Liver (tissue), 9 donors: ENCODE data around the gene PDK4. TPM values are rescaled to one million over a fixed set of nuclear protein-coding genes. Genes with fewer than 3 reads are reported as not detected.

Experiments
- DNase-seq: peaks from one replicate; pipeline ENCODE4 v3.0.0-alpha.2; 2017; ENCODE audit warnings: low spot score
- H3K27ac ChIP-seq, 2 donors: one replicate each; pipeline ENCODE4 v1.7.0; 2013; ENCODE audit warnings: inconsistent platforms in 2 of 2, low read length in 2 of 2, control low read depth in 1 of 2, low read depth in 1 of 2, mild to moderate bottlenecking in 1 of 2
- H3K27me3 ChIP-seq, 4 donors: one replicate each; pipeline versions ENCODE4 v1.6.1 to v1.7.0; 2013; ENCODE audit warnings: low read length in 3 of 4, inconsistent platforms in 1 of 4, mild to moderate bottlenecking in 1 of 4, moderate library complexity in 1 of 4; ENCODE audit not compliant: control insufficient read depth in 4 of 4, insufficient read depth in 4 of 4
- H3K36me3 ChIP-seq, 4 donors: one replicate each; pipeline versions ENCODE4 v1.6.1 to v1.7.0; 2013; ENCODE audit warnings: low read length in 3 of 4, mild to moderate bottlenecking in 3 of 4, low read depth in 1 of 4, moderate library complexity in 1 of 4; ENCODE audit not compliant: control insufficient read depth in 4 of 4, insufficient read depth in 3 of 4
- H3K4me1 ChIP-seq, 4 donors: one replicate each; pipeline versions ENCODE4 v1.6.1 to v1.7.0; 2013; ENCODE audit warnings: low read length in 3 of 4, mild to moderate bottlenecking in 3 of 4, moderate library complexity in 1 of 4; ENCODE audit not compliant: control insufficient read depth in 4 of 4, insufficient read depth in 4 of 4
- H3K4me3 ChIP-seq, 3 donors: one replicate each; pipeline versions ENCODE4 v1.6.1 to v1.7.0; 2013; ENCODE audit warnings: low read length in 3 of 3, control low read depth in 1 of 3, low read depth in 1 of 3, mild to moderate bottlenecking in 1 of 3
- H3K9ac ChIP-seq, 2 donors: one replicate each; pipeline ENCODE4 v1.7.0; 2013; ENCODE audit warnings: low read length in 2 of 2, mild to moderate bottlenecking in 2 of 2, moderate library complexity in 2 of 2, control low read depth in 1 of 2, low read depth in 1 of 2
- H3K9me3 ChIP-seq, 4 donors: one replicate each; pipeline versions ENCODE4 v1.6.1 to v1.7.0; 2013; ENCODE audit warnings: low read length in 3 of 4; ENCODE audit not compliant: control insufficient read depth in 4 of 4
- ATF3 ChIP-seq: IDR thresholded peaks from 2 replicates; pipeline ENCODE4 v1.6.1; 2016; ENCODE audit warnings: antibody characterized with exemption
- CTCF ChIP-seq: fragments of 150-350 bp; IDR thresholded peaks from 2 replicates; pipeline ENCODE4 v1.5.1; 2017; ENCODE audit warnings: improper control_type of control experiment, low read depth, low read length; ENCODE audit not compliant: missing input control
- EGR1 ChIP-seq, 2 donors: IDR thresholded peaks; 2 replicates each; pipeline ENCODE4 v1.6.1; 2016 to 2018; ENCODE audit warnings: antibody characterized with exemption in 2 of 2, low read depth in 2 of 2
- FOXA1 ChIP-seq: IDR thresholded peaks from 2 replicates; pipeline ENCODE4 v1.6.1; 2016; ENCODE audit warnings: antibody characterized with exemption
- FOXA2 ChIP-seq: IDR thresholded peaks from 2 replicates; pipeline ENCODE4 v1.6.1; 2016; ENCODE audit warnings: antibody characterized with exemption
- GABPA ChIP-seq, 2 donors: IDR thresholded peaks in 1 of 2; conservative IDR thresholded peaks in 1 of 2; 2 replicates each; pipeline ENCODE4 v1.6.1; 2016; ENCODE audit warnings: antibody characterized with exemption in 2 of 2, mild to moderate bottlenecking in 1 of 2, moderate library complexity in 1 of 2
- HNF4A ChIP-seq, 2 donors: conservative IDR thresholded peaks; 2 replicates each; pipeline ENCODE4 v1.6.1; 2016; ENCODE audit warnings: antibody characterized with exemption in 2 of 2, mild to moderate bottlenecking in 2 of 2
- HNF4G ChIP-seq: IDR thresholded peaks from 2 replicates; pipeline ENCODE4 v1.6.1; 2016; ENCODE audit warnings: antibody characterized with exemption
- JUND ChIP-seq, 2 donors: IDR thresholded peaks; 2 replicates each; pipeline ENCODE4 v1.6.1; 2016; ENCODE audit warnings: antibody characterized with exemption in 2 of 2
- MAX ChIP-seq: IDR thresholded peaks from 2 replicates; pipeline ENCODE4 v1.6.1; 2016; ENCODE audit warnings: antibody characterized with exemption
- NR2F2 ChIP-seq: IDR thresholded peaks from 2 replicates; pipeline ENCODE4 v1.6.1; 2016; ENCODE audit warnings: antibody characterized with exemption
- RAD21 ChIP-seq, 2 donors: IDR thresholded peaks; 2 replicates each; pipeline ENCODE4 v1.6.1; 2016; ENCODE audit warnings: antibody characterized with exemption in 2 of 2, mild to moderate bottlenecking in 2 of 2
- REST ChIP-seq: IDR thresholded peaks from 2 replicates; pipeline ENCODE4 v1.6.1; 2016; ENCODE audit warnings: antibody characterized with exemption, mild to moderate bottlenecking
- RXRA ChIP-seq, 2 donors: IDR thresholded peaks; 2 replicates each; pipeline ENCODE4 v1.6.1; 2017 to 2018; ENCODE audit warnings: antibody characterized with exemption in 2 of 2, mild to moderate bottlenecking in 1 of 2
- SP1 ChIP-seq: IDR thresholded peaks from 2 replicates; pipeline ENCODE4 v1.6.1; 2018; ENCODE audit warnings: antibody characterized with exemption, mild to moderate bottlenecking
- TAF1 ChIP-seq: conservative IDR thresholded peaks from 2 replicates; pipeline ENCODE4 v1.6.1; 2016; ENCODE audit warnings: antibody characterized with exemption, mild to moderate bottlenecking
- YY1 ChIP-seq: IDR thresholded peaks from 2 replicates; pipeline ENCODE4 v1.6.1; 2016; ENCODE audit warnings: antibody characterized with exemption, mild to moderate bottlenecking
- ZBTB33 ChIP-seq: IDR thresholded peaks from 2 replicates; pipeline ENCODE4 v1.6.1; 2016; ENCODE audit warnings: antibody characterized with exemption
- WGBS: extraction: QIAGEN DNeasy Blood & Tissue Kit; methylation state at CpG from one replicate; pipeline ENCODE4 v1.1.7; 2013; 5-methylcytosine and 5-hydroxymethylcytosine counted together
- polyA plus RNA-seq, 2 donors: library from polyadenylated mRNA; stranded (reverse) in 1 of 2; unstranded in 1 of 2; fragments of 200-250 nt in 1 of 2; fragments of >200 nt in 1 of 2; fragmentation: Nextera tagmentation in 1 of 2; extraction: Ambion mirVana in 1 of 2; gene quantifications; one replicate each; pipeline versions ENCODE4 v1.2.1 to v1.2.3, GENCODE V29; 2013 to 2015
- total RNA-seq, 2 donors: library from RNA; depleted of rRNA; stranded (reverse); fragments of >200 nt; gene quantifications; one replicate each; pipeline ENCODE4 v1.2.3, GENCODE V29; 2014
- donor health status: healthy.
- donor health status: healthy.
- donor health status: healthy.
- donor health status: healthy.
- donor health status: healthy.

PDK4 gene
- total and polyA plus RNA-seq, 4 donors = 6.3 to 116 (median 50.0) TPM

- no peak for DNase-seq
- H3K27ac ChIP-seq = peak overlapping the region; percentile 8 to 63
- H3K4me3 ChIP-seq = peak overlapping the region; percentile 1 to 38 (median 13)
- H3K36me3 ChIP-seq = no peaks in the 10 kb centered on the region
- 30% methylated on average over 4 of the region's 4 CpGs for WGBS
- H3K9ac ChIP-seq = peak overlapping the region in 1 of 2 donors; percentile 57
- H3K27me3 ChIP-seq = no peaks in the 10 kb centered on the region
- peak; percentile 30 for TF ChIP-seq ZBTB33
- peak; percentile 35 for TF ChIP-seq MAX
- no peak for TF ChIP-seq GABPA (IDR thresholded peaks at IDR 0.05 in 1 of 2, conservative IDR thresholded peaks at IDR 0.05 in 1 of 2)
- no peak for TF ChIP-seq CTCF
- TF ChIP-seq SP1 = peak; percentile 64
- TF ChIP-seq FOXA2 = peak; percentile 21
- peak; percentile 8 for TF ChIP-seq ATF3
- TF ChIP-seq HNF4G = peak; percentile 70
- TF ChIP-seq REST = peak; percentile 15
- TF ChIP-seq JUND (IDR thresholded peaks at IDR 0.05) = peak; percentile 64 to 70
- TF ChIP-seq RXRA (IDR thresholded peaks at IDR 0.05) = peak; percentile 64 to 76
- peak; percentile 90 for TF ChIP-seq HNF4A (conservative IDR thresholded peaks at IDR 0.05)
- TF ChIP-seq EGR1 (IDR thresholded peaks at IDR 0.05; ENCODE audit: low read depth in 2 of 2) = no peak
- no peak for TF ChIP-seq TAF1
- no peak for TF ChIP-seq FOXA1
- TF ChIP-seq NR2F2 = peak; percentile 40
- peak; percentile 30 to 57 for TF ChIP-seq RAD21 (IDR thresholded peaks at IDR 0.05)
- peak; percentile 58 for TF ChIP-seq YY1
- H3K9me3 ChIP-seq = no peaks in the 10 kb centered on the region
- peaks cover 26 to 65% (median 56%) of the 10 kb centered on the region in 4 donors for H3K4me1 ChIP-seq
Observed at GRCh38 chr7:95546647-95547046, 49.7 kb downstream of the PDK4 start.
